ENCODE measurements around the gene TLR4. TPM values are rescaled to one million over a fixed set of nuclear protein-coding genes. Genes with fewer than 3 reads are reported as not detected.

TLR4 gene
- total and polyA plus RNA-seq, 2 of the 4 experiments (the other 2 are of a cell fraction) = under 0.01 TPM; not detected in 1

- no peak overlapping the region for H2AFZ ChIP-seq (replicated peaks; ENCODE audit: low read length, poor library complexity)
- H4K91ac ChIP-seq (ENCODE audit: insufficient read depth, low read depth, low read length) = no peak overlapping the region
- intact Hi-C loops (cut with micrococcal nuclease) (no loop called here), dilution Hi-C loops (cut with HindIII; ENCODE audit: low sequenced_read_pairs, unreplicated experiment) (no loop called here), in situ Hi-C loops (cut with MboI; ENCODE audit: low sequenced_read_pairs) (no loop called here)
- no peaks in the 10 kb centered on the region for H3K4me1 ChIP-seq (ENCODE audit: control insufficient read depth, insufficient read depth, low read length)
- no peak overlapping the region for H2AK9ac ChIP-seq (replicated peaks; ENCODE audit: low read depth, low read length, poor library complexity)
- ChIA-PET CTCF (no interaction called here), POLR2A (ENCODE audit: unreplicated experiment) (no interaction called here)
- no peak overlapping the region for H3K4me3 ChIP-seq (ENCODE audit: insufficient read depth, low read depth, low read length)
- no peak overlapping the region for H3K9ac ChIP-seq (ENCODE audit: low read depth, low read length)
- no peaks in the 10 kb centered on the region for H3K27me3 ChIP-seq (ENCODE audit: control insufficient read depth, insufficient read depth, low read length)
- H3K27ac ChIP-seq (ENCODE audit: insufficient read depth, low read length) = no peak overlapping the region
- no peak overlapping the region for H3K56ac ChIP-seq (ENCODE audit: extremely low read depth, insufficient read depth, low read length)
- no peak overlapping the region for H2BK15ac ChIP-seq (ENCODE audit: low read depth, low read length)
- H4K20me1 ChIP-seq (ENCODE audit: insufficient read depth, low read length) = no peaks in the 10 kb centered on the region
- H3K4ac ChIP-seq (ENCODE audit: low read depth, low read length) = no peak overlapping the region
- H3K4me2 ChIP-seq (ENCODE audit: low read depth, low read length) = no peak overlapping the region
- no peak for DNase-seq
- no peak overlapping the region for H3K14ac ChIP-seq (replicated peaks; ENCODE audit: low read depth, low read length)
- H2AK5ac ChIP-seq (ENCODE audit: low read depth, low read length) = no peak overlapping the region
- no peak overlapping the region for H3K18ac ChIP-seq (ENCODE audit: low read depth, low read length)
- no peak overlapping the region for H2BK20ac ChIP-seq (ENCODE audit: low read depth, low read length)
- H4K5ac ChIP-seq (ENCODE audit: low read depth, low read length) = no peak overlapping the region
- H4K8ac ChIP-seq (ENCODE audit: low read depth in 2 of 2, low read length in 2 of 2) = no peak overlapping the region
- H3K9me3 ChIP-seq (ENCODE audit: control insufficient read depth, insufficient read depth, low read length) = peaks cover 8% of the 10 kb centered on the region
- TF ChIP-seq ELK1 (IDR thresholded peaks at IDR 0.05; ENCODE audit: borderline replicate concordance, low read depth, low read length) (no peak), MXI1 (IDR thresholded peaks at IDR 0.05; ENCODE audit: borderline replicate concordance, low read depth, low read length) (no peak), CTCF (conservative IDR thresholded peaks at IDR 0.05; ENCODE audit: low read depth, low read length) (no peak), SMC3 (IDR thresholded peaks at IDR 0.05; ENCODE audit: low read depth, low read length) (no peak), MAFK (IDR thresholded peaks at IDR 0.05; ENCODE audit: low read depth, low read length) (no peak), RCOR1 (IDR thresholded peaks at IDR 0.05; ENCODE audit: insufficient replicate concordance, low read length) (no peak), POLR2A (IDR thresholded peaks at IDR 0.05; ENCODE audit: low read depth, low read length) (no peak), BHLHE40 (IDR thresholded peaks at IDR 0.05; ENCODE audit: low read depth, low read length) (no peak), NFE2L2 (IDR thresholded peaks at IDR 0.05; ENCODE audit: low read depth, low read length) (no peak), RAD21 (IDR thresholded peaks at IDR 0.05; ENCODE audit: low read length) (no peak), FOS (IDR thresholded peaks at IDR 0.05; ENCODE audit: low read depth, low read length) (no peak), CEBPB (IDR thresholded peaks at IDR 0.05; ENCODE audit: low read depth, low read length) (no peak), USF2 (IDR thresholded peaks at IDR 0.05; ENCODE audit: low read depth, low read length) (no peak)
- no peaks in the 10 kb centered on the region for H3K9me1 ChIP-seq (ENCODE audit: insufficient read depth, low read length)
- no peaks in the 10 kb centered on the region for H3K36me3 ChIP-seq (ENCODE audit: control insufficient read depth, insufficient read depth, low read length)
- H3K23ac ChIP-seq (ENCODE audit: low read depth, low read length) = no peak overlapping the region
- no peak overlapping the region for H2BK5ac ChIP-seq (ENCODE audit: low read depth, low read length, poor library complexity, severe bottlenecking)
- no peaks in the 10 kb centered on the region for H3K79me1 ChIP-seq (ENCODE audit: low read depth in 1 of 2, low read length in 2 of 2)
- no peak overlapping the region for H2BK120ac ChIP-seq (ENCODE audit: low read depth, low read length)
- WGBS, 2 experiments (ENCODE audit: extremely low coverage in 2 of 2, insufficient read length in 1 of 2) = no CpG with 5 or more reads among the region's 5 CpGs
- BruUV-seq (replicated peaks) = no TSS peak
- ATAC-seq (ENCODE audit: low read depth) = no peak
Observed at GRCh38 chr9:117757561-117758190, 53.5 kb downstream of the TLR4 start.
